Omental fat pad (tissue), 4 donors: Measurements from ENCODE around the gene FBXO38. TPM values are rescaled to one million over a fixed set of nuclear protein-coding genes. Genes with fewer than 3 reads are reported as not detected.

Experiments
- ATAC-seq: fragments of 150-250 bp; one replicate; pipeline ENCODE4 v1.9.1; 2016; ENCODE audit warnings: mild to moderate bottlenecking, moderate library complexity; ENCODE audit not compliant: low FRiP score
- DNase-seq: peaks from one replicate; pipeline ENCODE4 v3.0.0-alpha.2; 2019; ENCODE audit warnings: low spot score
- CTCF ChIP-seq, 3 donors: fragments of 450-650 bp; IDR thresholded peaks; one replicate each; pipeline ENCODE4 v1.5.1; 2016 to 2017; ENCODE audit warnings: antibody characterized with exemption in 3 of 3, mild to moderate bottlenecking in 3 of 3, moderate library complexity in 2 of 3
- total RNA-seq, 4 donors: library from RNA; depleted of rRNA; stranded (reverse); fragments of >200 nt; gene quantifications; one replicate each; pipeline ENCODE4 v1.1.0, GENCODE V29; 2016

FBXO38 gene
- total RNA-seq, 4 donors from 2014 or later, result 27.1 to 82.5 (median 53.6) TPM

GRCh38 chr5:148343603-148344487, 39.9 kb upstream of the FBXO38 start:
- DNase-seq, result no peak
- ATAC-seq, result no peak
- no peak for TF ChIP-seq CTCF (IDR thresholded peaks at IDR 0.05)

GRCh38 chr5:148347706-148348105, 36.1 kb upstream of the FBXO38 start:
- TF ChIP-seq CTCF (IDR thresholded peaks at IDR 0.05), result no peak
- ATAC-seq (no peak), DNase-seq (no peak)

GRCh38 chr5:148352696-148353095, 31.1 kb upstream of the FBXO38 start:
- no peak for TF ChIP-seq CTCF (IDR thresholded peaks at IDR 0.05)
- no peak for DNase-seq
- ATAC-seq, result no peak

GRCh38 chr5:148353634-148354033, 30.1 kb upstream of the FBXO38 start:
- no peak for DNase-seq
- ATAC-seq, result no peak
- TF ChIP-seq CTCF (IDR thresholded peaks at IDR 0.05), result no peak

GRCh38 chr5:148364343-148364742, 19.4 kb upstream of the FBXO38 start:
- DNase-seq (no peak), ATAC-seq (no peak)
- no peak for TF ChIP-seq CTCF (IDR thresholded peaks at IDR 0.05)

GRCh38 chr5:148368299-148368698, 15.5 kb upstream of the FBXO38 start:
- TF ChIP-seq CTCF (IDR thresholded peaks at IDR 0.05), result no peak
- ATAC-seq (no peak), DNase-seq (no peak)

GRCh38 chr5:148372166-148372725, 11.5 kb upstream of the FBXO38 start:
- DNase-seq, result no peak
- no peak for ATAC-seq
- TF ChIP-seq CTCF (IDR thresholded peaks at IDR 0.05), result no peak
